GM12892 (cell line): ENCODE data around the gene PCDHGC3.
"Not testable (repeated sequence)": the region's sequence is repeated elsewhere in the genome, so short reads cannot be mapped to it uniquely, and the experiment has no call there.

Experiments used
- POLR2A ChIP-seq: IDR thresholded peaks from 2 replicates; pipeline ENCODE4 v1.6.1; 2011; ENCODE audit warnings: low read depth, low read length, control low read depth
- POLR2AphosphoS5 ChIP-seq: IDR thresholded peaks from 2 replicates; pipeline ENCODE4 v1.6.1; 2011; ENCODE audit warnings: low read depth, low read length, control low read depth
- TAF1 ChIP-seq: IDR thresholded peaks from 2 replicates; pipeline ENCODE4 v1.6.1; 2011; ENCODE audit warnings: low read depth, mild to moderate bottlenecking, control low read depth, low read length, borderline replicate concordance

GRCh38 chr5:141432308-141432707 lies 43.5 kb upstream of the PCDHGC3 start:
- TF ChIP-seq POLR2A, POLR2AphosphoS5, TAF1: not testable (repeated sequence)
